HEK293 (cell line): ENCODE data around the gene COG8.

ENCODE experiments used
- GLI2 ChIP-seq: fragments of 450-650 bp; formaldehyde crosslinking; IDR thresholded peaks from 2 replicates; pipeline ENCODE4; 2017; ENCODE audit warnings: missing biosample characterization, missing genetic modification characterization, low read depth, borderline replicate concordance
- HOXA7 ChIP-seq: sonication (generic); formaldehyde crosslinking; IDR thresholded peaks from 2 replicates; pipeline ENCODE4 v1.8.1; 2022; ENCODE audit warnings: missing genetic modification reagents, borderline replicate concordance
- PRDM1 ChIP-seq: fragments of 450-650 bp; formaldehyde crosslinking; IDR thresholded peaks from 2 replicates; pipeline ENCODE4; 2016; ENCODE audit warnings: missing biosample characterization, missing genetic modification characterization
- SETDB1 ChIP-seq: IDR thresholded peaks from one replicate; pipeline ENCODE4 v1.6.1; 2017; ENCODE audit warnings: mild to moderate bottlenecking, low read length, moderate library complexity, mixed read lengths; ENCODE audit not compliant: insufficient read length
- YY2 ChIP-seq: fragments of 450-650 bp; formaldehyde crosslinking; IDR thresholded peaks from 2 replicates; pipeline ENCODE4 v1.5.1; 2016; ENCODE audit warnings: missing biosample characterization, missing genetic modification characterization
- ZBTB11 ChIP-seq: fragments of 450-650 bp; formaldehyde crosslinking; conservative IDR thresholded peaks from 2 replicates; pipeline ENCODE4 v1.5.1; 2016; ENCODE audit warnings: low read depth, missing biosample characterization, missing genetic modification characterization
- ZEB2 ChIP-seq: fragments of 450-650 bp; formaldehyde crosslinking; IDR thresholded peaks from 2 replicates; pipeline ENCODE4 v1.5.1; 2016; ENCODE audit warnings: missing biosample characterization, missing genetic modification characterization
- ZNF10 ChIP-seq: fragments of 450-650 bp; formaldehyde crosslinking; IDR thresholded peaks from 2 replicates; pipeline ENCODE4 v1.5.1; 2017; ENCODE audit warnings: missing biosample characterization, missing genetic modification characterization
- ZNF138 ChIP-seq: fragments of 450-650 bp; formaldehyde crosslinking; IDR thresholded peaks from 2 replicates; pipeline ENCODE4 v1.5.1; 2016; ENCODE audit warnings: missing biosample characterization, missing genetic modification characterization, borderline replicate concordance
- ZNF26 ChIP-seq: fragments of 450-650 bp; formaldehyde crosslinking; IDR thresholded peaks from 2 replicates; pipeline ENCODE4 v1.5.1; 2016; ENCODE audit warnings: missing biosample characterization, missing genetic modification characterization
- ZNF354C ChIP-seq: fragments of 450-650 bp; formaldehyde crosslinking; IDR thresholded peaks from 2 replicates; pipeline ENCODE4 v1.5.1; 2016; ENCODE audit warnings: missing biosample characterization, missing genetic modification characterization, low read depth, borderline replicate concordance
- ZNF514 ChIP-seq: fragments of 450-650 bp; formaldehyde crosslinking; IDR thresholded peaks from 2 replicates; pipeline ENCODE4 v1.5.1; 2016; ENCODE audit warnings: missing biosample characterization, missing genetic modification characterization
- ZNF548 ChIP-seq: fragments of 450-650 bp; formaldehyde crosslinking; IDR thresholded peaks from 2 replicates; pipeline ENCODE4 v1.5.1; 2016; ENCODE audit warnings: missing biosample characterization, missing genetic modification characterization
- ZNF555 ChIP-seq: fragments of 450-650 bp; formaldehyde crosslinking; conservative IDR thresholded peaks from 2 replicates; pipeline ENCODE4 v1.5.1; 2017; ENCODE audit warnings: missing biosample characterization, mild to moderate bottlenecking, missing genetic modification characterization, inconsistent platforms
- ZNF585B ChIP-seq: fragments of 450-650 bp; formaldehyde crosslinking; IDR thresholded peaks from 2 replicates; pipeline ENCODE4 v1.5.1; 2016; ENCODE audit warnings: missing biosample characterization, missing genetic modification characterization
- ZNF621 ChIP-seq: fragments of 450-650 bp; formaldehyde crosslinking; IDR thresholded peaks from 2 replicates; pipeline ENCODE4 v1.5.1; 2017; ENCODE audit warnings: missing biosample characterization, missing genetic modification characterization
- ZNF626 ChIP-seq: fragments of 450-650 bp; sonication (Bioruptor Pico); formaldehyde crosslinking; IDR thresholded peaks from 2 replicates; pipeline ENCODE4 v1.5.1; 2018; ENCODE audit warnings: missing biosample characterization, missing genetic modification characterization, inconsistent platforms
- ZNF692 ChIP-seq: fragments of 450-650 bp; formaldehyde crosslinking; IDR thresholded peaks from 2 replicates; pipeline ENCODE4 v1.5.1; 2016; ENCODE audit warnings: missing biosample characterization, missing genetic modification characterization
- ZNF776 ChIP-seq: fragments of 450-650 bp; formaldehyde crosslinking; IDR thresholded peaks from 2 replicates; pipeline ENCODE4 v1.5.0; 2017; ENCODE audit warnings: missing biosample characterization, missing genetic modification characterization, borderline replicate concordance
- ZNF777 ChIP-seq: fragments of 450-650 bp; formaldehyde crosslinking; IDR thresholded peaks from 2 replicates; pipeline ENCODE4 v1.5.1; 2017; ENCODE audit warnings: missing biosample characterization, missing genetic modification characterization, borderline replicate concordance
- ZNF785 ChIP-seq: fragments of 450-650 bp; formaldehyde crosslinking; IDR thresholded peaks from 2 replicates; pipeline ENCODE4 v1.5.1; 2016; ENCODE audit warnings: missing biosample characterization, missing genetic modification characterization
- ZNF837 ChIP-seq: fragments of 450-650 bp; formaldehyde crosslinking; IDR thresholded peaks from 2 replicates; pipeline ENCODE4 v1.5.1; 2016; ENCODE audit warnings: missing biosample characterization, missing genetic modification characterization
- TF ChIP-seq, protein P1 (sequence below): fragments of 450-650 bp; formaldehyde crosslinking; IDR thresholded peaks from 2 replicates; pipeline ENCODE4 v1.5.1; 2017; ENCODE audit warnings: missing biosample characterization, missing genetic modification characterization
- TF ChIP-seq, protein P2 (sequence below): fragments of 450-650 bp; formaldehyde crosslinking; IDR thresholded peaks from 2 replicates; pipeline ENCODE4 v1.5.1; 2017; ENCODE audit warnings: missing biosample characterization, missing genetic modification characterization
- TF ChIP-seq, protein P3 (sequence below): fragments of 450-650 bp; formaldehyde crosslinking; IDR thresholded peaks from 2 replicates; pipeline ENCODE4 v1.5.1; 2016; ENCODE audit warnings: missing biosample characterization, missing genetic modification characterization

COG8 gene

GRCh38 chr16:69339289-69340094, at the start of gene COG8, which contains the start of gene NIP7 (continued):
- no peak for TF ChIP-seq ZNF138 (tag by site-specific recombination)
- TF ChIP-seq ZNF548 (tag by site-specific recombination) = no peak
- no peak for TF ChIP-seq GLI2 (tag by site-specific recombination)
- no peak for TF ChIP-seq ZNF777 (tag by site-specific recombination)
- TF ChIP-seq YY2 = peak; percentile 93
- TF ChIP-seq, protein P1, sequence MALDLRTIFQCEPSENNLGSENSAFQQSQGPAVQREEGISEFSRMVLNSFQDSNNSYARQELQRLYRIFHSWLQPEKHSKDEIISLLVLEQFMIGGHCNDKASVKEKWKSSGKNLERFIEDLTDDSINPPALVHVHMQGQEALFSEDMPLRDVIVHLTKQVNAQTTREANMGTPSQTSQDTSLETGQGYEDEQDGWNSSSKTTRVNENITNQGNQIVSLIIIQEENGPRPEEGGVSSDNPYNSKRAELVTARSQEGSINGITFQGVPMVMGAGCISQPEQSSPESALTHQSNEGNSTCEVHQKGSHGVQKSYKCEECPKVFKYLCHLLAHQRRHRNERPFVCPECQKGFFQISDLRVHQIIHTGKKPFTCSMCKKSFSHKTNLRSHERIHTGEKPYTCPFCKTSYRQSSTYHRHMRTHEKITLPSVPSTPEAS (tag by site-specific recombination) = no peak
- peak; percentile 66 for TF ChIP-seq ZEB2
- TF ChIP-seq ZNF785 = no peak
- TF ChIP-seq ZNF621 (tag by site-specific recombination) = no peak
- TF ChIP-seq, protein P2, sequence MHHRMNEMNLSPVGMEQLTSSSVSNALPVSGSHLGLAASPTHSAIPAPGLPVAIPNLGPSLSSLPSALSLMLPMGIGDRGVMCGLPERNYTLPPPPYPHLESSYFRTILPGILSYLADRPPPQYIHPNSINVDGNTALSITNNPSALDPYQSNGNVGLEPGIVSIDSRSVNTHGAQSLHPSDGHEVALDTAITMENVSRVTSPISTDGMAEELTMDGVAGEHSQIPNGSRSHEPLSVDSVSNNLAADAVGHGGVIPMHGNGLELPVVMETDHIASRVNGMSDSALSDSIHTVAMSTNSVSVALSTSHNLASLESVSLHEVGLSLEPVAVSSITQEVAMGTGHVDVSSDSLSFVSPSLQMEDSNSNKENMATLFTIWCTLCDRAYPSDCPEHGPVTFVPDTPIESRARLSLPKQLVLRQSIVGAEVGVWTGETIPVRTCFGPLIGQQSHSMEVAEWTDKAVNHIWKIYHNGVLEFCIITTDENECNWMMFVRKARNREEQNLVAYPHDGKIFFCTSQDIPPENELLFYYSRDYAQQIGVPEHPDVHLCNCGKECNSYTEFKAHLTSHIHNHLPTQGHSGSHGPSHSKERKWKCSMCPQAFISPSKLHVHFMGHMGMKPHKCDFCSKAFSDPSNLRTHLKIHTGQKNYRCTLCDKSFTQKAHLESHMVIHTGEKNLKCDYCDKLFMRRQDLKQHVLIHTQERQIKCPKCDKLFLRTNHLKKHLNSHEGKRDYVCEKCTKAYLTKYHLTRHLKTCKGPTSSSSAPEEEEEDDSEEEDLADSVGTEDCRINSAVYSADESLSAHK (tag by site-specific recombination) = no peak
- peak; percentile 77 for TF ChIP-seq ZNF10 (tag by site-specific recombination)
- no peak for TF ChIP-seq ZNF776 (tag by site-specific recombination)
- TF ChIP-seq ZNF26 (tag by site-specific recombination) = no peak
- no peak for TF ChIP-seq ZNF837 (tag by site-specific recombination)
- TF ChIP-seq ZNF585B (tag by site-specific recombination) = no peak
- TF ChIP-seq HOXA7 (CRISPR knock-in tag) = no peak
- TF ChIP-seq ZNF514 (tag by site-specific recombination) = no peak
- no peak for TF ChIP-seq ZNF555 (tag by site-specific recombination)
- TF ChIP-seq ZNF626 (tag by site-specific recombination) = no peak
- peak; percentile 72 for TF ChIP-seq ZNF692 (tag by site-specific recombination)
- TF ChIP-seq SETDB1 = peak; percentile 33
- TF ChIP-seq ZBTB11 = peak; percentile 98
- TF ChIP-seq ZNF354C = no peak
- TF ChIP-seq, protein P3, sequence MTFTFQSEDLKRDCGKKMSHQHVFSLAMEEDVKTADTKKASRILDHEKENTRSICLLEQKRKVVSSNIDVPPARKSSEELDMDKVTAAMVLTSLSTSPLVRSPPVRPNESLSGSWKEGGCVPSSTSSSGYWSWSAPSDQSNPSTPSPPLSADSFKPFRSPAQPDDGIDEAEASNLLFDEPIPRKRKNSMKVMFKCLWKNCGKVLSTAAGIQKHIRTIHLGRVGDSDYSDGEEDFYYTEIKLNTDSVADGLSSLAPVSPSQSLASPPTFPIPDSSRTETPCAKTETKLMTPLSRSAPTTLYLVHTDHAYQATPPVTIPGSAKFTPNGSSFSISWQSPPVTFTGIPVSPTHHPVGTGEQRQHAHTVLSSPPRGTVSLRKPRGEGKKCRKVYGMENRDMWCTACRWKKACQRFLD (tag by site-specific recombination) = no peak
- TF ChIP-seq PRDM1 = peak; percentile 73
